AML-193 (cell line): ENCODE measurements around the gene MORN1.

ENCODE experiments used
- DNase-seq, 2 experiments: peaks; one replicate each; lab custom pipeline; 2025; lab: John Stamatoyannopoulos, UW

The MORN1 gene

DNA sequence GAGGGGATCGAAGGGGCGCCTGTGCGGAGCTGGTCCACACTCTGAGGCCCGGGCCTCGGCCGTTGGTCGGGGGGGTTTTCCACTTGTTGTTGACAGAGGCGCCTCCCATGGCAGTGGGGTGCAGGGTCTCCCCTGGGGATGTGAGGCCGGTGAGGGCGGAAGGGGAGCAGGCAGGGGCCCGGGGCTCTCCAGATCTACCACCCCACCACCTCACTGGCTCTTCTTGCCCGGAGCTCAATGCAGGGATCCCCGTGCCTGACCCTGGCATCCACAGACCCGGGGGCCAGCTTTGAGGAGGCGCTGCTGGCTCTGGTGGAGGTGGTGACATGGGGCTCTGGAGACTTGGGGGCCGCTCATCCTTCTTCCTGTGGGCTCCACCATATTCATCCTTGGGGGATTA, 28.1 kb upstream of the MORN1 start:
- no peak for DNase-seq

DNA sequence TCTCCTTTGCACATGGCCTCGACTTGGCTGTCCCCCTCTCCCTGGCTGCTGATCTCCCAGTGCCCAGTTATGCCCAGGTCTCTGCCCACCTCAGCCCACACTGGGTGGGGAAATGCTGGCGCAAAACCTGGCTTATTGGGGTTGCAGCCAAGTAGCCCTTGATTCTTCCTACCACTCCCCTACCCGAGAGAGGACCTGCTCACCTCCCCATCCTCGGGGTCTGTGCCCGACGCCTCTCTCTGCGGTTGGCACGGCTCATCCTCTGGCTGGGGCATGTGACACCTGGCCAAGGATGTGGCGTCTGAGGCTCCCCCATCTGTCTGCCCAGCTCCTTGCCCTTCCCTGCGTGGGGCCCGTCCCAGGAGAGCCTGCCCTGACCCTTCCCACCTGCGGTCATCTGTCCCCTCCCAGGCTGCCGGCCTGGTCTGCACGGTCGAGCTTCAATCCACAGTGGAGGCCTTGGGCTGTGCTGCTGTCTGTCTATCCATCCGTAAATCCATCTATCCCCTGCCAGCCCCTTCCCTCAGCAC, 27.5 kb upstream of the MORN1 start:
- no peak for DNase-seq

DNA sequence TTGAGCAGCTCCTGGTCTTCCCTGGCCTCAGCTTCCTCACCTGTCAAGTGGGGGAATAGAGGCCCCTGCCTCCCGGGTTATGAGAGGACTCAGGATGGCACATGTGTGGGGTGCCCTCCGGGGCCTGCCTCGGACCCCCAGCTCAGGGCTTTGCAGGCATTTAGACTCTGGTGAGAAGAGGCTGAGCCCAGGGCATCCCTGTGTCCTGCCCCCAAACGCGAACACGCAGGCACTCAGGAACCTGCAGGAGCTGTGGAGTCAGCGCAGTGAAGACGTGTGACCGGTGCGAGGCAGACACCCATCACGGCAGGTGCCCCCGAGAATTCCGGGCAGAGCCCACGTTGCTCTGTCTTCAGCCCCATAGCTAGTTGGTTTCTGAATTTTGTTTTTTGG, 26.5 kb upstream of the MORN1 start:
- no peak for DNase-seq

DNA sequence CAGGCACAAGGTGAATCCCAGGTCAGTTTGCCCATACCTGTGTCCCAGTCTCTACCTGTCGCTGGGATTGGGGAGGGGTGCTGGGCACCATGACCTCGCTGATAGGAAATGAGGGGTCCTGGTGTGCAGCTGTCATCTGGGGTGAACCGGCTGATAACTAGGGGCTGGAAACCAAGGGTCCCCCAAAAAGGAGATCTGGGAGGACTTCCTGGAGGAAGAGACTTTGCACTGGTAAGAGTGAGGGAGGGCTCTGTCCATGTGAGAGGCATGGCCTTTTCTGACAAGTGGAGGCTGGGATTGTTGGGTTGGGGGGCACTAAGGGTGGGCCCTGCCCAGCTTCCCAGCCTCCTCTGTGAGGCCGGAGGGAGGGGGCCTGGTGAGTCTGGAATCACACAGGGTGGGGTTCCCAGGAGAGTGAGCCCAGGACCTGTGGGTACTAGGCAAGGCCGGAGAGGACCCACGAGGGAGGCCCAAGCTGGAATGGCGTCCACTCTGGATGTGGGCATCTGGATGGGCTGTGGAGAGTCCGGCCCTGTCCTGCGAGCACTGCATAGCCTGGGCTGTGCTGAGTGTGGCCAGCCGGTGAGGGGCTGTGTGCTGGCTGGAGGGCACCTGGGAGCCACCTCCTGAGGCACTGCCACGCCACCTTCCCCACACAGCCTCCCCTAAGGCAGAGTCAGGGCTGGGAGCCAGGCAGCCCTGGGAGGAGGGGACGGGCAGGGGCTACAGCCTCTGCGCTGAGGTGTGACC, 25.9 kb upstream of the MORN1 start:
- DNase-seq, result no peak

DNA sequence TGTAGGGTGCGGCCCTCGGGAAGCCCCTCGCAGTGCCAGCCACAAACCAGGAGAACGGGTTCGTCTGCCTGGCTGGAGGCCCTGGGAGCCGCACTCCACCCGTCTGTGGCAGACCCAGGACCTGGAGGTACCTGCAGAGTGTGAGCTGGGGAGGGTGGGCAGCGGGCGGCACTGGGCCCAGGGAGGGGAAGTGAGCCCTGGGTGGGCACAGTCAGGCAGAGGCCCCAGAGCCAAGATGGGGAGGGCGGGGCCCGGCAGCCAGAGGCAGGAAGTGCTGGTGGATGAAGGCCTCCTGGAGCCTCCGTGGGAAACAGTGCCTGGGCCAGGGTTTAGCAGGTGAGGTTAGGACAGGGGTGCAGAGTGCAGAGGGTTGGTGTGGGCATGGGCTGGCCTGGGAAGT, 25.0 kb upstream of the MORN1 start:
- no peak for DNase-seq

DNA sequence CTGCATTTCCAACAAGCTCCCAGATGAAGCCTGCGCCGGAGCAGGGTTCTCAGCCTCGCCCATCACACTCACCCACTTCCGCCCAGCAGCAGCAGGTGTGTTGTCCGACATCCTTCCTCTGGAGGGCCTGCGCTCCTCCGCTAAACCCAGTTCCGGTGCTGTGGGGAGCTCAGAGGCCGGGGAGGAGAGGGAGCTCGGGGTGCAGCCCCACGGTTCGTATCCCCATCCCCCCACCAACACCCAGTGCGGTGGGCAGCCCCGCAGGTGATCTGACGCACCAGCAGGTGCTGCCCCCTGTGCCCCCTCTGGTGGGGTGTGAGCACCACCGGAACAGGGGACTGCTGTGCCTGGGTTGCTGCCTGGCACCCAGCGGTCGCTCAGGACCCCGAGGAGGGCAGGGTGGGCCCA, 24.5 kb upstream of the MORN1 start:
- no peak for DNase-seq

DNA sequence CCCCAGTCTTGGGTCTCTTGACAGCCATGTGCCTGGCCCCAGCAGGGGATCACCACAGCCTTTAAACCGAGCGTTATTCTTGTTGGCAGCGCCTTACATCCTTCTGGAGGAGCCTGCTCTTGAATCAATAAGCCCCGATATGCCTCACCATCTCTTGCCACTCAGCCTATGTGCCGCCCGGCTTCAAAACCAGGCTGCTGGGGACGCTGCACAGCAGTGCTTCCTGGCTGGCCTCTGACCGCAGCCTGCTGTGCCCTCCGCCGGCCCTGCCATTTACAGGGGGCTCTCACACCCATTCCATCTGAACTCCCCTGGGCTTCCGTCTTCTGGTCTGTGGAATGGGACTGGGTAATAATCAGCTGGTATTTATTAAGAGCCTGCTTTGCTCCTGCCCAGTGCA, 24.0 kb upstream of the MORN1 start:
- no peak for DNase-seq

DNA sequence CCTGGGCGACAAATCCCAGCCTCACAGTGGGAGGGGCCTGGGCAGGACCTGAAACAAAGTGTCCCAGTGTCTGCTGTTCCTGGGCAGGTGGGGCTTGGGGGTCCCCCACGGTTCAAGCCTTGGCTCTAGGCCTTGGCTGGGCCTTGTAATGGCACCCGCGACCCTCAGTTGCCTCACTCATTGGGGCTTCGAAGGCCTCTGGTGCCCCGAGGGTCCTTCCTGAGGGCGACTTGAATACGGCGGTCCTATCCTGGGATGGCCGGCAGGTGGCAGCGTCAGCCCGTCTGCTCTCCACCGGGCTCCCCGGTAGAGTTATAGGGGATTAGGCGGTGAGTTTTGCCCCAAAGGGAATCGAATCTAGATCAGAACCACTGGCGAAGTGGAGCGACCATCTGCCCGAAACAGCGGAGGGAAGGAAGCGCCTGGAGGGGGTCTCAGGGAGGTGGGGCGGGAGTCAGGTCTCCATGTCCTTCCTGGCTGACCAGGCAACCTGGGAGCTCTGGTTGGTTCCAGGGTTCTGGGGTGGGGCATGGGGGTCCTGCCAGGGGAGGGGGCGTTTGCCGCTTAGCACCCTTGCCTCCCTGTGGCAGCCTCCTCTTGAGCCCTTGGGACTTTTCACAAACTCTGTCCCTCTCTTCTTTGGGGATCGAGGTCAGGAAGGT, 23.1 kb upstream of the MORN1 start:
- DNase-seq, result peak; percentile 25 to 40

DNA sequence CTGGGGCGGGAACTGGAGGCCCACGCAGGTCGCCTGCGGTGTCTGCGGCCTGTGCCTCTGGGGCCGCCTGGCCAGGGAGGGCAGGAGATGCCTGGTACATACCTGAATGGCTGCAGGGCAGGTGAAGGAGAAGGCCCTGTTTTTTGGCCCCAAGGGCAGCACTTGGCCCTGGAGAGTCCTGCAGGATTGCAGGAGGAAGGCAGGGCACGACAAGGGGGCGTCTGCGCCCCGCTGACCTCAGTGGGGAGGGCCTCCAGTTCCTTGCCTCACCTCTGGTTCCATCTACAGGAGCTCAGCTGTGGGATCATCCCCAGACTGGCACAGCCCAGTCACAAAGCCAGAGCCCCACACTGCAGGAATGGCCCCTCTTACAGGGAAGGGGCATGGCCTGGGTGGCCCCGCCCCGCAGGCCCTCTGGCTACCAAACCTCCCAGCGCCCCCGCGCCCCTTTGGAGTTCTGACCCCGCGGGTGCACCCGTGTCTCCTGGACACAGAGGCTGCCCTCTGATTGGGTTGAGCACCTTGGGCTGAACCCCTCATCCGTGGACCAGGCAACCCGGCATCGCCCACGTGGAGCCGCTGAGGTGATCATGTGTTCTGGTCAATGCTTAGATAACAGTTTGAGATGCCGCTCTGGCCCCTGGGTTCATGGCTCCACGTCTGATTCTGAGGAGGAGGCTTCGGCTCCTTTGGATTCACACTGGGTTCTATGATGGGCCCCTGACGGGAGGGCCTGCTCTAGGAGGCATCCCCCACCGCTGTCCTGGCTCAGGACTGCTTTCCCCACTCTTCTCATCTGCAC, 22.3 kb upstream of the MORN1 start:
- DNase-seq, result no peak

DNA sequence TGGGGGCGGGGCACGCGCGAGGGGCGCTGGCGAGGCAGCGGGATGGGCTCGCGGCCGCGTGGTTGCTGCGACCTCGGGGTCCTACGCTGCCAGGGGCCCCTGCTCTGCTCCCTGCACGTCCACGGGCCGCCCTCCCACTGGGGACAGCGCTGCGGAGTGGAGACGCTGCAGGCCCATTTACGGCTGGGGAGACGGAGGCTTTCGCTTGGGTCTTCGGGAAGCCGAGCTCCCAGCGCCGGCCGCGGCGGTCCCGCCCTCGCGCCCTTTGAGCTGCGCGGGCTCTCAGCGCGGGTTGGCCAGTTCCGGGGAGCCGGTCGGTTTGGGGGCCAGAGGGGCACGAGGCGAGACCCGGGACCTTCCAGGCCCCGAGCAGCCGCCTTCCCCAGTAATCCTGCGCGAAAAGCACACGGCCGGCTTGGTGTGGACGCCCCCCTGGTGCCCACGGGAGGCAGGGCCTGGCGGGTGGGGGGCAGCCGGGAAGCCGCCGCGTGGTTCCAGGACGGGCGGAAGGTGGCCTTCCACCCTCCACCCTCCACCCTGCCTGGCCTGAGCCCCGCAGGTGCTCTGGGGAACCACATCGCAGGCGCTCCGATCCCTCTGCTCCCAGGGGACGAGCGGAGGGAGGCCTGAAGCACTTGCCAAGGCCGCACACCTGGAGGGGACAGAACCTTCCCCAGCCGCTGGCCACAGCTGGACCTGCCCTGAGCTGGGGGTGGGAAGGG, 21.6 kb upstream of the MORN1 start:
- peak; percentile 58 to 65 for DNase-seq

DNA sequence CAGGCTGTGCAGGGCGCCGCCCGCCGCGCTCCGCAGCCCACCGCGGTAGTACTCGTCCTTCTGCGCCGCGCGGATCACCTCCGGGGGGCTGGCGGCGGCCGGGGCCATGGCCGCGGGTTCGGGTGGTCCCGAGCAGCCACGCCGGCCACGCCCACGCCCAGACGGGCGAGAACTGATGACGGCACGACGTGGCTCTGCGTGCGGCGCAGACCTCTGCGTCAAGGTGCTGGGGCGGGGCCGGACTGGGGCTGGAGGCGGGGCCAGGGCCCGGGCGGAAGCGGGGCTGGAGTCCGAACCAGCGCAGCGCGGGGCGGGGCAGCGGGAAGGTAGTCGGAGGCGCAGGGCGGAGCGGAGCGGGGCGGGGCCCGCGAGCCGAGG, 21.0 kb upstream of the MORN1 start, which contains the start of gene PEX10:
Gene PEX10, minus strand, starts transcription at position 170 of the 378 bp plus-strand sequence. Its CDS starts 62 bp downstream, at position 108.
- peak; percentile 88 to 90 for DNase-seq

DNA sequence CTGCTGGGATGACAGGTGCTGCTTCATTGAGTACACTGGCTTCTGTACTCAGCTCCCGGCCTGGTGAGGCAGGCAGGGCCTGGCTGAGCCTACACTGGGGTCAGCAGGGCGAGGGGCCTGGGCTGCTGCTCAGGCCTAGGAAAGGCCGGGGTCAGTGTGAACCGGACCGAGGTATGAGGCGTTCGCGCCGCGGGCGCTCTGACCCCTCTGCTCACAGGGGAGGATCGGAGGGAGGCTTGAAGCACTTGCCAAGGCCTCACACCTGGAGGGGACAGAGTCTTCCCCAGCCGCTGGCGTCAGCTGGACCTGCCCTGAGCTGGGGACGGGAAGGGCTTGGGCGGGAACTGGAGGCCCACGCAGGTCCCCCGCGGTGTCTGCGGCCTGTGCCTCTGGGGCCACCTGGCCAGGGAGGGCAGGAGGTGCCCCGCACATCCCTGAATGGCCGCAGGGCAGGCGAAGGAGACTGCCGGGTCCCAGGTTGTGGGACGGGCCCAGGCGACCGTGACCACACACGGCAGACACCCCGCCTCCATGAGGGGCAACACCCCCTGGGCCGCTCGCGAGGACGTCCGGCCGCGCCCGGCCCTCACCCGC, 20.5 kb upstream of the MORN1 start:
- no peak for DNase-seq

DNA sequence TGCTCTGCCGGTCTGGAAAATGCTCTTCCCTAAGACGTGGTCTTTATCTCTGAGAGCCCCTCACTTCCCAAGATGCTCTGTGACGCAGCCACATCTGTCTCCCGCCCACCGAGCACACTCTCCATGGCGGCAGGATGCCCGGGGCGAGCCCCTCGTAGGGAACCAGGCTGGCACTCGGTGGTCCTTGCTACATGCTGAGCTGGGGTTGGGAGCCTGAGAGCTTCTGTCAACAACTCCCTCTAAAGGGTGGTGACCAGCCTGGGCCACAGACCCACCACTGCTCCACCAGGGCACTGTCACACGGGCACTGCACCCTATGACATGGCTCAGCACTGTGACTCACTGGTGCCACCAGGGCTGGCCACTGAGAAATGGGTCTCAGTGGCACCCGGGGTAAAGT, 18.4 kb upstream of the MORN1 start:
- DNase-seq, result no peak

DNA sequence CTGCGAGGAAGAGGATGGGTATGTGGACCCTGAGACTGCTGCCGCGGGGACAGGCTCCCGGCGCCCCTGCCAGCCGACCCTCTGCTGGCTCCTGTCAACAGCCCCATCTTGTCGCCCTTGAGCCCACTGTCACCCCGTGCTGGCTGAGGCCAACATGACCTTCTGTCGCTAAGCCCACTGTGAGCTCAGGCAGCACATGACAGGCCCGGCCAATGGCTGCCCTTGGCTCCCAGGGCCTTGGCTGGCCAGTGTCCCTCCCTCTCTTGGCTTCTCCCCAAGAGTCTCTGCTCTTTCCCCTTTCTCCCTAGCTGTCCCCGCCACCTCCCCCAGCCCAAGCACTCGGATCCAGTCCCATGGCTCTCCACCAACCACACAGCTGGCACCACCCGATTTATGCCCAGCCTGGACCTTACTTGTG, 17.5 kb upstream of the MORN1 start:
- no peak for DNase-seq

DNA sequence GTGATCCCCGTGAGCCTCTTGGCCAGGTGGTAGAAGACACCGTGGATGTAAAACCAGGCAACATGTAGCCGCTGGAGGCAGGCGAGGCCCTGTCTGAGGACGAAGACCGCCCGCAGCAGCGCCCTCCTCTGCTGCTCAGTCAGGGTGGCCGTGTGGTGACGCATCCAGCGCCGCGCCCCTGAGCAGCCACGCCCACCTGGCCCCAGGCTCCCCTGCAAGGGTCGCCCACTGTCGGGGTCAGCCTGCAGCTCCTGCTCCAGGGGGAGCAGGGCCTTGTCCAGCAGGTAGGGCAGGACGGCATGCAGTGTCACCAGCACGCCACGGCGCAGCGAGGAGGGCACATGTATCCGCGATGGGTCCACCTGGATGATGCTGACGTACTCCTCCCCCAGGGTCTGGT, 17.1 kb upstream of the MORN1 start:
- DNase-seq, result no peak

DNA sequence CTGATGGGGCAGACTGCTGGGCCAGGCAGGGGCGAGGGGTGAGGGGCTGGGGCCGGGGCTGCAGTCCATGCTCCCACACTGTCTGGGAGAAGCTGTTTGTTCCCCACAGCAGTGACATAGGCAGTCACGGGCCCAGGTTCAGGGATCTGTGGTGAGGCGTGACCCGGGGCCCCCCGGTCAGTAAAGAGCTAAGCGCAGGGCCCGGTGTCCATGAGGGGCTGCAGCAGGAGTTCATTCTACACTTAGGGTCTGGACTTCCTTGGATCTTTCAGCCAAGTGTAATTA, 16.6 kb upstream of the MORN1 start:
- DNase-seq, result no peak

DNA sequence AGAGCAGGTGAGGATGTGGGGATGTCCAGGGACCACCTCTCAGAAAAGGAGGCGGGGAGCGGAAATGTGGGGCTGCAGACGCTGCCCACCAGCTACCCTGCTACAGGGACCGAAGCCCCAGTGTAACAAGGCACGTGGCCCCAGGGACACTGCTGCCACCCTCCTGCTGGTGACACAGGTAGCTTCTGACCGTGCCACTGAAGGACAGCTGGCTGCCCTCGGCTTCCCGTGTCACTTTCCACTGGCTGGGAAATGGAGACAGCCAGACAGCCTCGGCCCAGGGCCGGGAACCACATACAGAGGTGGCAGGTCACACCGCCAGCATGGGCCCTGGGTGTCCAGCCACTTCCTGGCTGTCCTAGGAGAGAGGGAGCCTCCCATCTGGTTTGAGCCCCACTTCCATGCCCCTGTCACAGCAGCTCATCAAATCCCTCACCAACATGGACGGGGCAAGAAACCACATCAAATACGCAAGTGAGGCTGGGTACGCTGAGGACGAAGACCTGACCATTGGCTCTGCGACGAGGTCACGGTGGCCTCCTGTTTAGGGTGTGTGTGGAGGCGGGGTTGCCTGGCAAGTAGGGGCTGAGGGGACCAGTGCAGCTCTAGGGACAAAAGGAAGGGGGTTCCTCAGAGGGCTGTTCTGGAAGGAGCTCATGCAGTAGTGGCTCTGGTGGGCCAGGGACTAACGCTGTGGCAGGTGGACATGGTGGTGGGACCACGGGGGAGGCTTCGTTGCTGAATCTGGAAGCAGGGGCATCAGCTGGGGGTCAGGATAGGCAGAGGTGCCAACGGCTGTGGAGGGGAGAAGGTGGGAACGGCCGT, 16.0 kb upstream of the MORN1 start:
- DNase-seq, result no peak

DNA sequence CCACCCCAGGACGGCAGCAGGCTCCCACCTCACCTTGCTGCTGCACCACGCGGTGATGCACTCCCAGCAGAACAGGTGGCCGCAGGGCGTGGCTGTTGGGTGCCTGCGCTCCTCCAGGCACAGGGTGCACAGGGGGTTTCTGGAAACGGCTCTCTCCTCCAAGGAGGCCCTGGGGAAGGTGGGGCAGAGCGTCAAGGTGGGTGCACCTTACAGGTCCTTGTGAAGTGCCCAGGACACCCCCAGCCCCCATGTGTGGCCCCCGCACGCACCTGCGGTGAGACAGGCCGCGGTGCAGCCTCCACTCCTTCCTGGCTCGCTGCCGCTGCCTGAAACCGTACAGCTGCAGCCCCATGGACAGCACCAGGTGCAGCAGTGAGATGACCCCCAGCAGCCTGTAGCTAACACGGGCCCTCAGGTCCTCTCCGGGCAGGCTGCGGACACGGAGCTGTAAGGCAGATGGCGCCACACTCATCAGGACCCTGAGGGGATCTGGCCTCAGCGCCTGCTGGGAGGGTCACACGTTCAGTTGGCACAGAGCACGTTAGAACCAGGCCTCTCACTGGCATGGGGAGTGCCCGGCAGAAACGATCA, 15.2 kb upstream of the MORN1 start:
- no peak for DNase-seq

DNA sequence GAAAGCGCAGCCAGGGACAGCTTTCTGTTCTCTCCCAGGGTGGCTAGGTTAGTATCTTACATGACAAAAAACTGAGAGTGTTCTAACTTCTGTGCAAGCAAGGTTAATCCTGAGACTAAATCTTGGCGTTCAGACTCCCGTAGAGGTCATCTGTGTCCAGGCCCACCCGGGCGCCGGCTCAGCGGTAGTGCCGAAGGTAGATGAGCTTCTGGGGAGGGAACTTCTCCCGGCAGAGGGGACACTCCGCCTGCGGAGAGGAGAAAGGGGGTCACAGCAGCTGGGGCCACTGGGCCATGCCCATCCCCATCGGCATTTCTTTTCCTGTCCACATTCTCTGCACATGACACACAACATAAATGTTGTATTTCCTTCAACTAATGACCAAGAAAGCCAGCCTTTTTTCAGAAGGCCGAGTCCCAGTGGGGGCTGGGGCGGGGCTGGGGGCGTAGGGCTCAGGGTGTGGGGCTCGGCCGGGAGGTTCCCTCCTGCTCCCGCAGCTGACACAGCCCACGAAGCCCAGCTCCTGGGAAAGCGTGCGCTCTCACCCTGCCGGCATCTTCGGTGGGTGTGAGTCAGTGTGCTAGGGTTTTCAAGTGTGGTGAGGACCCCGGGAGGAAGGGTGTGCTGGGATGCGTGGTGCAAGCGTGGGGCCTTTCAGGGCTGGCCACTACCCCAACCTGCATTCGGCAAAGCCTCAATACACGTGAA, 14.4 kb upstream of the MORN1 start:
- no peak for DNase-seq
